Right forelimb (tissue), 1 donor: ENCODE measurements around the gene FBXO11.
"Not testable (repeated sequence)": the region's sequence is repeated elsewhere in the genome, so short reads cannot be mapped to it uniquely, and the experiment has no call there.

Experiments
- DNase-seq: peaks from one replicate; pipeline ENCODE4 v3.0.0-alpha.2; 2018

Gene FBXO11

DNA sequence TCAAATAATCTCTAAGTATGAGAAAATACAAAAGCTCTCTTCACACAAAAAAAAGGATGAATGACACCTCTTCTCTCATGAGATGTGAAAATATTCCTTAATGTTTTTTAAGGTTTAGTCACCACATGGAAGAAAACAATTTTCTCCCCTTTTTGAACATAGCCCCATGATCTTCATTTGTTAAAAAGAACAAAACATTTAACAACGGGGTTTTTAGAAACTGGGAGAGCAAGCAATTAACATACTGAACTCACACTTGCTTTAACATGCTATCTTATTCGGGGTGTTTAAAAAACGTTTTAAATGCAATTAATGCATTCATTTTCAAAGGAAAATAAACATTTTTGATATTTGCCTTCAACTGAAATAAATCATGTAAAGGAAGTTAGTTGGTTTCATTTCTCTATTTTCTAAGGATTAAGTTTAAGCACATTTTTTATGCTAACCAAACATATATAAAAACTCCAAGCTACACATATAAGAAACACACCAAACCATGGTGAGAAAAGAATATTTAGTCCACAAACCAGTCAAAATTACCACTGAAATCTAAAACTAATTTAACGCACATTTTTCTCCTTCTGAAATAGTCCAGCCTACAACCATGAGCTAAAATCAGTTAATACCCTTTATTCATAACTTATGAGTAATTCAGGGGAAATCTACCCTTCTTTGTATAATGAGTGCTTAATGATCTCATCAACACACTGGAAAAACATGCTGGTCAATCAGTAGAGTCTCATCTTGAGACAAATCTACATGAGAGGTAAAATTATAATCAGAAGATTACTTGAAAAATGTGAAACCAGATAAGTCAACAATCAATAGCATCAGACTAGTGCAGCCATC is 8.2 kb downstream of the FBXO11 start:
- no peak for DNase-seq

DNA sequence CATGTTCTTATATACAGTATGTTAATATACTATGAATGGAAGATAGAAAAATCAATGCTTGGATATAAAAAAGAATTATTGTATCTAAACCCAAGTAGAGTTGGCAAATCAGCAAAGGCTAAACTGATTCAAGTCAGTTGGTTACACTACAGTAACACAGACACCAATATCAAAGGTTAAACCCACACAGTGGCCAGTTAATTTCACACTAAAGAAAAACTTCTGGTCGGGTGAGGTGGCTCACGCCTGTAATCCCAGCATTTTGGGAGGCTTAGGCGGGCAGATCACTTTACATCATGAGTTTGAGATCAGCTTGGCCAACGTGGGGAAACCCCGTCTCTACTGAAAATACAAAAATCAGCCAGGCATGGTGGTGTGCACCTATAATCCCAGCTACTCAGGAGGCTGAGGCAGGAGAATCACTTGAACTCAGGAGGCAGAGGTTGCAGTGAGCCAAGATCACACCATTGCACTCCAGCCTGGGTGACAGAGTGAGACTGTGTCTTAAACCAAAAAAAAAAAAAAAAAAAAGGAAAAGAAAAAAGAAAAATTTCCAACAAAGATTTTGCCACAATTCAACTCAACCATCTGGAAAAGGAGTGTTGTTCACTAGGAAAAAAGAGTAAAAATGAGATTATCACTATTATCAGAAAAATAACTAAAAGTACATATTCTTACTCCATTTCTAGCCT is 9.0 kb downstream of the FBXO11 start:
- DNase-seq: not testable (repeated sequence)

GRCh38 chr2:47896450-47896968 is 9.8 kb downstream of the FBXO11 start:
- no peak for DNase-seq

- no peak for DNase-seq
These were observed 12.5 kb downstream of the FBXO11 start for GRCh38 chr2:47893771-47894170.

DNA sequence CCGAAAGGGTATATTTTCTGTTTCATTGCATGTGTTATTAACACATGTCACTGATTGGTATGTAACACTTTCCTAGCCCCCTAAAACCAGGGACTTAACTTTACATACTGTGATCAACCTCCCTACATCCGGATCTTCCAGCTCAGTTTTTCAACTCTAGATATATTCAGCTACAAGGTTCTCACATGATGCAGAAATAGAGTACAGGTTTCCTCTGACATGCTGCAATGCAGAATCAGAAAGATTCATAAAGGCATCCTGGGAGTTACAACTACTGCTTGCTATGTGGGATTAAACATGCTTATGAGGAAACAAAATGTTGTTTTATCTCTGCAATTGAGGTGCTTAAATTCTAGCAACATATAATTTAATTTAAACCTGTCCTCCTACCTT is 14.0 kb downstream of the FBXO11 start:
- DNase-seq: no peak

- no peak for DNase-seq
These were observed 14.6 kb downstream of the FBXO11 start for GRCh38 chr2:47891369-47892337.

DNA sequence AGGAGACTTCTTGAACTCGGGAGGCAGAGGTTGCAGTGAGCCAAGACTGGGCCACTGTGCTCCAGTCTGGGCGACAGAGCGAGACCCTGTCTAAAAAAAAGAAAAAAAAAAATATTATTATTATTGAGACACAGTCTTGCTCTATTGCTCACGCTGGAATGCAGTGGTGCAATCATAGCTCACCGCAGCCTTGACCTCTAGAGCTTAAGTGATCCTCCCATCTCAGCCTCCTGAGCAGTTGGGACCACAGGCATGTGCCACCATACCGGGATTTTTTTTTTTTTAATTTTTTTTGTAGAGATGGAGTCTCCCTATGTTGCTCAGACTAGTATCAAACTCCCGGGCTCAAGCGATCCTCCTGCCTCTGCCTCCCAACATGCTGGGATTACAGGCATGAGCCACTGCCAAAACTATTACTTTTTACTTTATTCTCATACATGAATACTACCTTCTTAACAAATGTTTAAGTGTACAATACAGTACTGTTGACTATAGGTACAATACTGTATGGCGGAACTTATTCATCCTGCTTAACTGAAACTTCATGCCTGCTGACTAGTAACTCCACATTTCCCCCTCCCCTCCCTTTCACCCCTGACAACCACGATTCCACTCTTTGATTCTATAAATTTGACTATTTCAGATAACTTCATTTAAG is 15.5 kb downstream of the FBXO11 start:
- DNase-seq: no peak

- DNase-seq: no peak
These were observed 17.6 kb downstream of the FBXO11 start for GRCh38 chr2:47888581-47889280.

- DNase-seq: no peak
These were observed 29.4 kb downstream of the FBXO11 start for GRCh38 chr2:47876912-47877311.

- DNase-seq: no peak
These were observed 33.4 kb downstream of the FBXO11 start for GRCh38 chr2:47872941-47873340.

- no peak for DNase-seq
These were observed 35.4 kb downstream of the FBXO11 start for GRCh38 chr2:47870641-47871540.

DNA sequence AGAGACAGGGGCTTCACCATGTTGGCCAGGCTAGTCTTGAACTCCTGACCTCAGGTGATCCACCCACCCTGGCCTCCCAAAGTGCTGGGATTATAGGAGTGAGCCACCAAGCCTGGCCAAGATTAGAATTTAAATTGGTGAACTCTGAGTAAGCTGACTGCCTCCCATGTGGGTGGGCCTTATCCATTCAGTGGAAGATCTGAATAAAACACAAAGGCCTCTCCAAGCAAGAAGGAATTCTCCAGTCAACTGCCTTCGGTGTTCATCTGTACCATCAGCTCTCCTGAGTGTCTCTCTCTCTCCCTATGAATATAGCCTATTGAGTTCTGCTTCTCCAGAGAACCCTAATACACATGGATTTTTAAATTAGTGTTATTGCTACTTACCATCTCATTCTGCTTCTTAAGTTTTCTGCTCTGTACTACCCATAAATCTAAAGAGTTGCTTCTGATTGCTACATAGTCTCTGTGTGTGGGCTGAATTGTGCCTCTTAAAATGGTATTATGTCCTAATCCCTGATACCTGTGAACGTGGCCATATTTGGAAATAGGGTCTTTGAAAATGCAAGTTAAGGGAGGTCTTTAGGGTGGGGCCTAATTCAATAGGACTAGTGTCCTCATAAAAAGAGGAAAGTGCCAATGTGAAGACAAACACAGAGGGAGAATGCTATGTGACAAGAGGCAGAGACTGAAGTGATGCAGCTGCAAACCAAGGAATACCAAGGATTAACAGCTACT is 36.3 kb downstream of the FBXO11 start:
- no peak for DNase-seq

DNA sequence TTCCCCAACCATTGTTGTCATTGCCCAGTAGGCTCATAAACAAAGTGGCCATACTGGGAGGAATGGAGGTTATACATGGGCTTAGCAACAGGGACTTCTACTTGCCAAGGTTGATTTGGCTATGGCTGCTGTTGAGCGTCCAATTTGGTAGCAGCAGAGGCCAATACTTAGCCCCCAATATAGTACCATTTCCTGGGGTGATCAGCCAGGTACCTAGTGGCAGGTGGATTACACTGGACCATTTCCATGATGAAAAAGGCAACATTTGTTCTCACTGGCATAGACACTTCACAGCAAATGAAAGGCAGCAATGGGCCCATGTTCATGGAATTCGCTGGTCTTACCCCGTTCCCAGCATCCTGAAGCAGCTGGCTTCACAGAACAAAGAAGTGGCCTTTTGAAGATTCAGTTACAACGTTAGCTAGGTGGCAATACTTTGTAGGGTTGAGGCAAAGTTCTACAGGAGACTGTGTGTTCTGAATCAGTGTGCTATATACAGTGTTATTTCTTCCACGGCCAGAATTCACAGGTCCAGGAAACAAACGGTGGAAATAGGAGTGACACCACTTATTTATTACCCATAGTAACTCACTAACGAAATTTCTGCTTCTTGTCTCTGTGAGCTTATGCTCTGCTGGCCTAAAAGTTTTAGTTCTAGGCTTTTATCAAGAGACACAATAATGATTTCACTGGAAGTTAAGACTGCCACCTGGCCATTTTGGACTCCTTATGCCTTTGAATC is 37.5 kb downstream of the FBXO11 start:
- DNase-seq: no peak

GRCh38 chr2:47867205-47867604 is 39.1 kb downstream of the FBXO11 start:
- DNase-seq: no peak

- DNase-seq: no peak
These were observed 41.7 kb downstream of the FBXO11 start for GRCh38 chr2:47864566-47864965.

- no peak for DNase-seq
These were observed 43.3 kb downstream of the FBXO11 start for GRCh38 chr2:47862949-47863348.

GRCh38 chr2:47853067-47853777 is 53.1 kb downstream of the FBXO11 start:
- DNase-seq: not testable (repeated sequence)

DNA sequence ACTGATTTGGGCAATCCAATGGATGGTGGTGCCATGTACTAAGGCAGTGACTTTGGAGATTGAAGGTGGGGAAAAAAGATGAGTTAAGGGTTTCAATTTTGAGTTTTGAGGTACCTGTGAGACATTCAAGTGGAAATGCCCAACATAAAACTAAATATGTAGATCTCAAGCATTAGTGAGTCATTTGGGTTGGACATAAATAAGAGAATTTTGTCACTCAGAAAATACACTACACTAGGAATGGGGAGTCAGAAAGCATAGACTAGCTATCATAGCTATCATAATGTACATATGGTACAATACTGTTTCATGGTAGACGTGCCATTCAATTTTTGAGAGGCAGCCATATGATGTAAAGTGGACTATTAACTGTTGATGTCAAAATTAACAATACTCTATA is 56.1 kb downstream of the FBXO11 start:
- DNase-seq: no peak
